ENCODE results near the gene IL24.
"Not testable (repeated sequence)": the region's sequence is repeated elsewhere in the genome, so short reads cannot be mapped to it uniquely, and the experiment has no call there.

DNA sequence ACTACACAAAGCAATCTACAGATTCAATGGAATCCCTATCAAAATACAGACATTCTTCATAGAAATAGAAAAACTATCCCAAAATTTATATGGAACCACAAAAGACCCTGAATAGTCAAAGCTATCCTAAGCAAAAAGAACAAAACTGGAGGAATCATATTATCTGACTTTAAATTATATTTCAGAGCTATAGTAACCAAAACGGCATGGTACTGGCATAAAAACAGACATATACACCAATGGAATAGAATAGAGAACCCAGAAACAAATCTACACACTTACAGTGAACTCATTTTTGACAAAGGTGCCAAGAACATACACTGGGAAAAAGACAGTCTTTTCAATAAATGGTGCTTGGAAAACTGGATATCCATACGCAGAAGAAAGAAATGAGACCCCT lies 44.6 kb upstream of the IL24 start:
- TF ChIP-seq, protein P1, sequence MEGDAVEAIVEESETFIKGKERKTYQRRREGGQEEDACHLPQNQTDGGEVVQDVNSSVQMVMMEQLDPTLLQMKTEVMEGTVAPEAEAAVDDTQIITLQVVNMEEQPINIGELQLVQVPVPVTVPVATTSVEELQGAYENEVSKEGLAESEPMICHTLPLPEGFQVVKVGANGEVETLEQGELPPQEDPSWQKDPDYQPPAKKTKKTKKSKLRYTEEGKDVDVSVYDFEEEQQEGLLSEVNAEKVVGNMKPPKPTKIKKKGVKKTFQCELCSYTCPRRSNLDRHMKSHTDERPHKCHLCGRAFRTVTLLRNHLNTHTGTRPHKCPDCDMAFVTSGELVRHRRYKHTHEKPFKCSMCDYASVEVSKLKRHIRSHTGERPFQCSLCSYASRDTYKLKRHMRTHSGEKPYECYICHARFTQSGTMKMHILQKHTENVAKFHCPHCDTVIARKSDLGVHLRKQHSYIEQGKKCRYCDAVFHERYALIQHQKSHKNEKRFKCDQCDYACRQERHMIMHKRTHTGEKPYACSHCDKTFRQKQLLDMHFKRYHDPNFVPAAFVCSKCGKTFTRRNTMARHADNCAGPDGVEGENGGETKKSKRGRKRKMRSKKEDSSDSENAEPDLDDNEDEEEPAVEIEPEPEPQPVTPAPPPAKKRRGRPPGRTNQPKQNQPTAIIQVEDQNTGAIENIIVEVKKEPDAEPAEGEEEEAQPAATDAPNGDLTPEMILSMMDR (IDR thresholded peaks at IDR 0.05), result not testable (repeated sequence)
- TF ChIP-seq POLR2A (IDR thresholded peaks at IDR 0.05), result not testable (repeated sequence)

All from uterus (tissue), 2 donors.